ENCODE results near the gene CHRNB2.

Gene CHRNB2

GRCh38 chr1:154565876-154566275, 1.7 kb upstream of the CHRNB2 start:
- in situ Hi-C loops (cut with HindIII; ENCODE audit: low pct_ligation_motif_present, low sequenced_read_pairs), result no loop called here
- DNase-seq, result no peak
- Histone ChIP-seq H3K27ac (no peak overlapping the region), H3K27me3 (replicated peaks) (peaks cover 10% of the 10 kb centered on the region), H3K36me3 (replicated peaks) (no peaks in the 10 kb centered on the region), H3K4me3 (ENCODE audit: low read depth, low read length) (no peak overlapping the region)
- TF ChIP-seq CTCF (IDR thresholded peaks at IDR 0.05; ENCODE audit: low read depth, low read length, missing control alignments), result no peak

- in situ Hi-C loops (cut with HindIII; ENCODE audit: low pct_ligation_motif_present, low sequenced_read_pairs), result no loop called here
- Histone ChIP-seq H3K27me3 (replicated peaks) (peaks cover 10% of the 10 kb centered on the region), H3K4me3 (ENCODE audit: low read depth, low read length) (no peak overlapping the region)
Observed at GRCh38 chr1:154568157-154568815, 708 bp downstream of the CHRNB2 start.

GRCh38 chr1:154571244-154571963, 3.8 kb downstream of the CHRNB2 start:
- H3K4me3 ChIP-seq (ENCODE audit: low read depth, low read length), result no peak overlapping the region
- in situ Hi-C loops (cut with HindIII; ENCODE audit: low pct_ligation_motif_present, low sequenced_read_pairs), result no loop called here
- no peak for DNase-seq
- H3K27ac ChIP-seq, result no peak overlapping the region
- peaks cover 10% of the 10 kb centered on the region for H3K27me3 ChIP-seq (replicated peaks)
- TF ChIP-seq CTCF (IDR thresholded peaks at IDR 0.05; ENCODE audit: low read depth, low read length, missing control alignments), result no peak
- H3K36me3 ChIP-seq (replicated peaks), result no peaks in the 10 kb centered on the region

More at GRCh38 chr1:154568157-154568815, 708 bp downstream of the CHRNB2 start:
- H3K27ac ChIP-seq, result no peak overlapping the region
- no peaks in the 10 kb centered on the region for H3K36me3 ChIP-seq (replicated peaks)
- TF ChIP-seq CTCF (IDR thresholded peaks at IDR 0.05; ENCODE audit: low read depth, low read length, missing control alignments), result no peak
- DNase-seq, result no peak

- no peak for TF ChIP-seq CTCF (IDR thresholded peaks at IDR 0.05; ENCODE audit: low read depth, low read length, missing control alignments)
- H3K36me3 ChIP-seq (replicated peaks), result no peaks in the 10 kb centered on the region
- no peak overlapping the region for H3K4me3 ChIP-seq (ENCODE audit: low read depth, low read length)
- H3K27ac ChIP-seq, result no peak overlapping the region
- H3K27me3 ChIP-seq (replicated peaks), result peaks cover 9% of the 10 kb centered on the region
- in situ Hi-C loops (cut with HindIII; ENCODE audit: low pct_ligation_motif_present, low sequenced_read_pairs), result no loop called here
- no peak for DNase-seq
Observed at GRCh38 chr1:154571964-154572288, 4.3 kb downstream of the CHRNB2 start.

GRCh38 chr1:154572468-154573167, 5.0 kb downstream of the CHRNB2 start:
- H3K27me3 ChIP-seq (replicated peaks), result peaks cover 2% of the 10 kb centered on the region
- in situ Hi-C loops (cut with HindIII; ENCODE audit: low pct_ligation_motif_present, low sequenced_read_pairs), result no loop called here
- H3K27ac ChIP-seq, result no peak overlapping the region
- H3K36me3 ChIP-seq (replicated peaks), result peaks cover 5% of the 10 kb centered on the region
- no peak overlapping the region for H3K4me3 ChIP-seq (ENCODE audit: low read depth, low read length)
- DNase-seq, result no peak
- no peak for TF ChIP-seq CTCF (IDR thresholded peaks at IDR 0.05; ENCODE audit: low read depth, low read length, missing control alignments)

All from brain microvascular endothelial cell (primary cell).